Keratinocyte (primary cell): ENCODE measurements around the gene LAMB4.

Source experiments
- EZH2 ChIP-seq: IDR thresholded peaks from one replicate; pipeline ENCODE4 v1.6.1; 2012; ENCODE audit warnings: inconsistent platforms, mild to moderate bottlenecking, low read length, moderate library complexity
- TF ChIP-seq, protein P1 (sequence below), 3 experiments: IDR thresholded peaks in 1 of 3; conservative IDR thresholded peaks in 1 of 3; optimal IDR thresholded peaks in 1 of 3; 2 replicates in 2 of 3; 3 replicates in 1 of 3; pipeline versions ENCODE3 to v1.5.1; 2011; ENCODE audit warnings: low read length in 3 of 3, mild to moderate bottlenecking in 3 of 3, moderate library complexity in 2 of 3, control low read depth in 1 of 3, inconsistent platforms in 1 of 3; ENCODE audit not compliant: insufficient read depth in 2 of 3; ENCODE audit errors: extremely low read depth in 1 of 3

DNA sequence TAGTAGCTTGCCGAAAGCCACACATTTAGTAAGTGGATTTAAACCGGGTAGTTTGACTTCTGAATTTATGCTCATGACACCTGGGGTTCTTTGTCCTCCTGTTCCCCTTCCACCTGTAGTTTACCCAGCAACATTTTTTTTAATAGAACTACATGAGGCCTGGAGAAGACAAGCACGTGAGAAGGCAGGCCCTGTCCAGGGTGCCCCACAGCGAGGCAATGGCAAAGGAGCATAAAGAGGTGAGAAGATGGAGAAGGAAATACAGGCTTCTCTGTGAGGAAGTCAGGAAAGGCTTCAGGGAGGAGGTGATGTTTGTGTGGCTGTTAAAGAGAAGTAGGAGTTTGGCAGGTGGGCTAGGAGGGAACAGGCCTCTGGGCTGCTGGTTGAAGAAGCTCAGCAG is 76.9 kb downstream of the LAMB4 start:
- TF ChIP-seq, protein P1, sequence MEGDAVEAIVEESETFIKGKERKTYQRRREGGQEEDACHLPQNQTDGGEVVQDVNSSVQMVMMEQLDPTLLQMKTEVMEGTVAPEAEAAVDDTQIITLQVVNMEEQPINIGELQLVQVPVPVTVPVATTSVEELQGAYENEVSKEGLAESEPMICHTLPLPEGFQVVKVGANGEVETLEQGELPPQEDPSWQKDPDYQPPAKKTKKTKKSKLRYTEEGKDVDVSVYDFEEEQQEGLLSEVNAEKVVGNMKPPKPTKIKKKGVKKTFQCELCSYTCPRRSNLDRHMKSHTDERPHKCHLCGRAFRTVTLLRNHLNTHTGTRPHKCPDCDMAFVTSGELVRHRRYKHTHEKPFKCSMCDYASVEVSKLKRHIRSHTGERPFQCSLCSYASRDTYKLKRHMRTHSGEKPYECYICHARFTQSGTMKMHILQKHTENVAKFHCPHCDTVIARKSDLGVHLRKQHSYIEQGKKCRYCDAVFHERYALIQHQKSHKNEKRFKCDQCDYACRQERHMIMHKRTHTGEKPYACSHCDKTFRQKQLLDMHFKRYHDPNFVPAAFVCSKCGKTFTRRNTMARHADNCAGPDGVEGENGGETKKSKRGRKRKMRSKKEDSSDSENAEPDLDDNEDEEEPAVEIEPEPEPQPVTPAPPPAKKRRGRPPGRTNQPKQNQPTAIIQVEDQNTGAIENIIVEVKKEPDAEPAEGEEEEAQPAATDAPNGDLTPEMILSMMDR (optimal IDR thresholded peaks at IDR 0.05 in 1 of 3, IDR thresholded peaks at IDR 0.05 in 1 of 3, conservative IDR thresholded peaks at IDR 0.05 in 1 of 3; ENCODE audit: extremely low read depth in 1 of 3, insufficient read depth in 2 of 3, low read length in 3 of 3), result no peak
- TF ChIP-seq EZH2, result no peak
